Esophagus squamous epithelium (tissue), 5 donors: ENCODE measurements around the gene COL23A1. TPM values are rescaled to one million over a fixed set of nuclear protein-coding genes. Genes with fewer than 3 reads are reported as not detected.

Experiments used
- DNase-seq: peaks from one replicate; lab custom pipeline; 2025; lab: John Stamatoyannopoulos, UW
- H3K27ac ChIP-seq, 4 donors: fragments of 200-600 bp; sonication (generic); one replicate each; pipeline ENCODE4 v1.5.1; 2016 to 2019; ENCODE audit warnings: mild to moderate bottlenecking in 1 of 4
- H3K27me3 ChIP-seq, 4 donors: fragments of 200-600 bp; sonication (generic); 1 replicate in 3 of 4; 2 replicates in 1 of 4; pipeline versions ENCODE4 v1.5.1 to v1.6.0; 2017 to 2021; ENCODE audit warnings: antibody characterized with exemption in 1 of 4
- H3K36me3 ChIP-seq, 3 donors: fragments of 200-600 bp; sonication (generic); one replicate each; pipeline ENCODE4 v1.5.1; 2016 to 2019
- H3K4me1 ChIP-seq, 3 donors: fragments of 200-600 bp; sonication (generic); one replicate each; pipeline ENCODE4 v1.5.1; 2017 to 2019
- H3K4me3 ChIP-seq, 4 donors: fragments of 200-600 bp; sonication (generic); 1 replicate in 3 of 4; 2 replicates in 1 of 4; pipeline ENCODE4 v1.5.1; 2016 to 2019; ENCODE audit warnings: mild to moderate bottlenecking in 2 of 4, moderate library complexity in 1 of 4
- H3K9me3 ChIP-seq, 3 donors: fragments of 200-600 bp; sonication (generic); one replicate each; pipeline ENCODE4 v1.5.1; 2016 to 2019
- POLR2A ChIP-seq, 4 donors: fragments of 450-650 bp; IDR thresholded peaks; one replicate each; pipeline ENCODE4 v1.6.1; 2017; ENCODE audit warnings: antibody characterized with exemption in 4 of 4, mild to moderate bottlenecking in 4 of 4, moderate library complexity in 3 of 4
- WGBS, 2 donors: methylation state at CpG; one replicate each; pipeline ENCODE4 v1.1.5; 2018; 5-methylcytosine and 5-hydroxymethylcytosine counted together
- intact Hi-C: fragments of 100-400 bp; cut with DNase I; formaldehyde crosslinking; loops from one replicate; pipeline ENCODE4 v1.15.0; 2022
- total RNA-seq, 4 donors: library from RNA; depleted of rRNA; stranded (reverse); fragments of >200 nt; gene quantifications; one replicate each; pipeline ENCODE4 v1.1.0, GENCODE V29; 2016
- TF ChIP-seq, protein P1 (sequence below), 6 experiments: fragments of 450-650 bp in 4 of 6; fragments of 200-600 bp in 2 of 6; sonication (generic) in 2 of 6; IDR thresholded peaks; one replicate each; pipeline ENCODE4 v1.5.1; 2016 to 2019; ENCODE audit warnings: antibody characterized with exemption in 6 of 6, mild to moderate bottlenecking in 4 of 6, moderate library complexity in 4 of 6
- donor health status: DM: yes; HTN: yes; CAD: no.

COL23A1 gene
- total RNA-seq, 4 donors from 2014 or later: 0.41 to 1.5 (median 0.44) TPM; not detected in 1

DNA sequence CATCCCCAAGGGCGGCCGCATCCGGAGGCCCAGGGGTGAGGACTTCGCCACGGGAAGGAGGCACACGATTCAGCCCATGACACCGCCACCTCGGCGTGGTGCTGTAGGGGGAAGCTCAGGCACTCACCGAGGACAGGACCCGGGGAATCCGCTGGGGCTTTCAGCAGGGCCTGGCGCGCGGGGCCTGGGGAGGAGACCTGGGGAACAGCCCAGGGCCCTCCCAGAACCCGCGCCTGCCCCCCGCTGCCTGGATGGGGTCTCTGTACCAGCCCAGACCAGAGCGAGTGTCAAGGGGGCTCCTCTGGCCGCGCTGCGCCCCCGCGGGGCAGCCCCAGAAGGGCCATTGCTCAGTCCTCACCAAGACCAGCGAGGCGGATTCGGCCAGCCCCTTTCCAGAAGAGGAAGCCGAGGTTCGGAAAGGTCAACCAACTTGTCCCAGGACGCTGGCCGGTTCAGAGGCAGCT, 12.8 kb downstream of the COL23A1 start:
- no peak for DNase-seq
- TF ChIP-seq POLR2A (IDR thresholded peaks at IDR 0.05): no peak
- TF ChIP-seq, protein P1, sequence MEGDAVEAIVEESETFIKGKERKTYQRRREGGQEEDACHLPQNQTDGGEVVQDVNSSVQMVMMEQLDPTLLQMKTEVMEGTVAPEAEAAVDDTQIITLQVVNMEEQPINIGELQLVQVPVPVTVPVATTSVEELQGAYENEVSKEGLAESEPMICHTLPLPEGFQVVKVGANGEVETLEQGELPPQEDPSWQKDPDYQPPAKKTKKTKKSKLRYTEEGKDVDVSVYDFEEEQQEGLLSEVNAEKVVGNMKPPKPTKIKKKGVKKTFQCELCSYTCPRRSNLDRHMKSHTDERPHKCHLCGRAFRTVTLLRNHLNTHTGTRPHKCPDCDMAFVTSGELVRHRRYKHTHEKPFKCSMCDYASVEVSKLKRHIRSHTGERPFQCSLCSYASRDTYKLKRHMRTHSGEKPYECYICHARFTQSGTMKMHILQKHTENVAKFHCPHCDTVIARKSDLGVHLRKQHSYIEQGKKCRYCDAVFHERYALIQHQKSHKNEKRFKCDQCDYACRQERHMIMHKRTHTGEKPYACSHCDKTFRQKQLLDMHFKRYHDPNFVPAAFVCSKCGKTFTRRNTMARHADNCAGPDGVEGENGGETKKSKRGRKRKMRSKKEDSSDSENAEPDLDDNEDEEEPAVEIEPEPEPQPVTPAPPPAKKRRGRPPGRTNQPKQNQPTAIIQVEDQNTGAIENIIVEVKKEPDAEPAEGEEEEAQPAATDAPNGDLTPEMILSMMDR (IDR thresholded peaks at IDR 0.05): no peak
- WGBS, 2 donors: 62 to 72% methylated on average over 4 to 15 of the region's 31 CpGs
- no peaks in the 10 kb centered on the region for H3K9me3 ChIP-seq
- H3K4me3 ChIP-seq: peak overlapping the region in 2 of 4 donors; percentile 40 to 58
- peaks cover 0 to 13% (median 5%) of the 10 kb centered on the region in 3 donors for H3K4me1 ChIP-seq
- H3K27ac ChIP-seq: no peak overlapping the region
- H3K36me3 ChIP-seq: no peaks in the 10 kb centered on the region
- intact Hi-C loops: no loop called here
- peaks cover 0 to 70% (median 3%) of the 10 kb centered on the region in 4 donors for H3K27me3 ChIP-seq

DNA sequence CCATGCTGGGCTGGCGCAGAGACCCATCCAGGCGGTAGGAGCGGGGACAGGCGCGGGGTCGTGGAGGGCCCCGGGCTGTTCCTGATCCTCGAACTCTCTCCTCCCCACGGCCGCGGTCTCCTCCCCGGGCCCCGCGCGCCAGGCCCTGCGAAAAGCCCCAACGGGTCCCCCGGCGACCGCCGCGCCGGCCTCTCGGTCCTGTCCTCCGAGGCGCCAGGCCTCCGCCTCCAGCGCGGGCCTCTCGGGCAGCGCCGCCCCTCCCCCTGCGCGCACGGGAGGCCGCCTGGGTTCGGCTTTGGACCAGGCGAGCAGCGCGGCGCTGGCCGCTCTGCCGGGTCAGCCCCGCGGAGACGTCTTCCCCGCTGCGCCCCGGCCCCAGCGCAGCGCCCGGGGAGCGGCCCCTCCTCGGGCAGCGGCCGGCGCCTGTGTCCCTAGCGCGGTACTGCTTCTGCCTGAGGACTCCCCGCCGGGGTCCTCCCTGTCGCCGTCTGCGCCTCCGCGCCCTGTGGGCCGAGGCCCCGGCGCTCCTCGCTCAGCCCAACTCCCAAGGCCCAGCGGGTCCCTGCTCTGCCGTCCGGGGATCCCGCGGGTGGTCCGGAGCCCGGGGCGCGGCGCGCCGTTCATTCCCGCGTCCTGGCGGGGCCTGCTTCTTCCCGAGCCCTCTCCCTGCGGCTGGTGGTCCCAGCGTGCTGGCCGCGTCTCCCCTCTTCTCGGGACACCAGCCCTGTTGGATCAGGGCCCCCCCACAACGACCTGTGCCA, 13.4 kb downstream of the COL23A1 start:
- intact Hi-C loops: no loop called here
- 5 to 14% methylated on average over 4 to 24 of the region's 92 CpGs for WGBS, 2 donors
- Histone ChIP-seq H3K36me3 (no peaks in the 10 kb centered on the region), H3K27me3 (peaks cover 0 to 66% (median 3%) of the 10 kb centered on the region in 4 donors), H3K4me1 (peaks cover 0 to 13% (median 5%) of the 10 kb centered on the region in 3 donors), H3K9me3 (no peaks in the 10 kb centered on the region), H3K4me3 (peak overlapping the region; percentile 2 to 58 (median 26)), H3K27ac (no peak overlapping the region)
- DNase-seq: no peak
- no peak for TF ChIP-seq POLR2A (IDR thresholded peaks at IDR 0.05)
- TF ChIP-seq, protein P1 (IDR thresholded peaks at IDR 0.05): no peak

DNA sequence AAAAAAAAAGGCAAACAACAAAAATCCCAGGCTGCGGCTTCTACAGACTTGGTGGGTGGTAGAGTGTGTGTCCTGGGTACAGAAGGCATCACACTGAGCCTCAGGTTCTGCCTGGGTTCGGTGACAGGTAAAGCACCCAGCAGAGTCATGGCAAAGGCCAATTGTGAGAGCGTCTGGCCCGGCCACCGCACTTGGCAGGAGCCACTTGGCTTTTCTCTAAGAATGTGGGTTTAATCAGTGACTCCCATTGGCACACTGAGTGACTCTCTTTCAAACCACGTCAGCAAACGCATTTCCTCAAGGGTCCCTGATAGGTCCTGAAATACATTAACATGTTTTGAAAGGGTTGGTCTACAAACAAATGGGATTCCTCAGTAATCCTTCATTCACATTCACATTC, 17.0 kb downstream of the COL23A1 start:
- intact Hi-C loops: no loop called here
- WGBS, 2 donors: 85 to 87% methylated on average over 7 of the region's 7 CpGs
- H3K4me1 ChIP-seq: peaks cover 0 to 13% (median 5%) of the 10 kb centered on the region in 3 donors
- no peak for DNase-seq
- no peaks in the 10 kb centered on the region for H3K36me3 ChIP-seq
- no peak overlapping the region for H3K4me3 ChIP-seq
- H3K9me3 ChIP-seq: no peaks in the 10 kb centered on the region
- no peak overlapping the region for H3K27ac ChIP-seq
- TF ChIP-seq, protein P1 (IDR thresholded peaks at IDR 0.05): no peak
- TF ChIP-seq POLR2A (IDR thresholded peaks at IDR 0.05): no peak
- peaks cover 0 to 46% (median 3%) of the 10 kb centered on the region in 4 donors for H3K27me3 ChIP-seq

DNA sequence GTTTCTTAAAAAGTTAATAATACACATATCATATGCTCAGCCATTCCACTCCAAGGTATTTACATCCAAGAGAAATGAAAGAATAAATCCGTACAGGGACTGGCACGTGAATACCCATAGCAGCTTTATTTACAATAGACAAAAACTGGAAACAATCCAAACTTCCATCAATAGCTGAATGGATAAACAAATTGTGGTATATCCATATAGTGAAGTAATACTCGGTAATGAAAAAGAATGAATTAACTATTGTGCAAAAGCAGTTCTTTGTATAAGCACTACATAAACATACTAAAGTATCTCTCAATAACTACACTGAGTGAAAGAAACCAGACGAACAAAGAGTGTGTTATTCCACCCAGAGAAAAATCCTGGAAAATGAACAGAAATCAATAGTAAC, 17.6 kb downstream of the COL23A1 start:
- DNase-seq: no peak
- Histone ChIP-seq H3K4me1 (peaks cover 0 to 13% (median 5%) of the 10 kb centered on the region in 3 donors), H3K4me3 (no peak overlapping the region), H3K36me3 (no peaks in the 10 kb centered on the region), H3K27ac (no peak overlapping the region), H3K9me3 (no peaks in the 10 kb centered on the region), H3K27me3 (peaks cover 0 to 40% (median 3%) of the 10 kb centered on the region in 4 donors)
- intact Hi-C loops: no loop called here
- TF ChIP-seq POLR2A (IDR thresholded peaks at IDR 0.05): no peak
- TF ChIP-seq, protein P1 (IDR thresholded peaks at IDR 0.05): no peak
- WGBS, 2 donors: 86 to 93% methylated on average over 4 of the region's 4 CpGs

DNA sequence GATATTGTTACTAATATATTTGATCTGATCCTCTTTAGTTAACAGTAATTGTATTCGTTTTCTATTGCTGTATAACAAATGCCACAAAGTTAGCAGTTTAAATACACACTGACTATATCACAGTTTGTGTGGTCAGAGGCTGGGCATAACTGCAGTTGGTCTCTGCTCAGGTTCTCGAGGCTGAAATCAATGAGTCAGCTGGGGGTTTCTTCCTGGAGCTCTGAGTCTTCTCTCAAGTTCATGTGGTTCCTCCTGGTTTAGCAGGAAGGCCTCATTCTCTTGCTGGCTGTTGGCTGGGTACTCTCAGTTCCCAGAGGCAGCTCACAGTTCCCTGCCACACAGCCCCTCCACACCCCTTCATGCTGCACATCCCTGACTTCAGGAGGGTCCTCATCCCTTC, 20.7 kb downstream of the COL23A1 start:
- no peak for DNase-seq
- Histone ChIP-seq H3K9me3 (no peaks in the 10 kb centered on the region), H3K27ac (no peak overlapping the region), H3K36me3 (no peaks in the 10 kb centered on the region), H3K4me3 (no peak overlapping the region), H3K4me1 (no peaks in the 10 kb centered on the region), H3K27me3 (peaks cover 0 to 8% (median 0%) of the 10 kb centered on the region in 4 donors)
- 25 to 32% methylated on average over 1 to 2 of the region's 2 CpGs for WGBS, 2 donors
- intact Hi-C loops: no loop called here
- TF ChIP-seq, protein P1 (IDR thresholded peaks at IDR 0.05): no peak
- no peak for TF ChIP-seq POLR2A (IDR thresholded peaks at IDR 0.05)
